ENCODE results near the gene CLMN.

The CLMN gene

DNA sequence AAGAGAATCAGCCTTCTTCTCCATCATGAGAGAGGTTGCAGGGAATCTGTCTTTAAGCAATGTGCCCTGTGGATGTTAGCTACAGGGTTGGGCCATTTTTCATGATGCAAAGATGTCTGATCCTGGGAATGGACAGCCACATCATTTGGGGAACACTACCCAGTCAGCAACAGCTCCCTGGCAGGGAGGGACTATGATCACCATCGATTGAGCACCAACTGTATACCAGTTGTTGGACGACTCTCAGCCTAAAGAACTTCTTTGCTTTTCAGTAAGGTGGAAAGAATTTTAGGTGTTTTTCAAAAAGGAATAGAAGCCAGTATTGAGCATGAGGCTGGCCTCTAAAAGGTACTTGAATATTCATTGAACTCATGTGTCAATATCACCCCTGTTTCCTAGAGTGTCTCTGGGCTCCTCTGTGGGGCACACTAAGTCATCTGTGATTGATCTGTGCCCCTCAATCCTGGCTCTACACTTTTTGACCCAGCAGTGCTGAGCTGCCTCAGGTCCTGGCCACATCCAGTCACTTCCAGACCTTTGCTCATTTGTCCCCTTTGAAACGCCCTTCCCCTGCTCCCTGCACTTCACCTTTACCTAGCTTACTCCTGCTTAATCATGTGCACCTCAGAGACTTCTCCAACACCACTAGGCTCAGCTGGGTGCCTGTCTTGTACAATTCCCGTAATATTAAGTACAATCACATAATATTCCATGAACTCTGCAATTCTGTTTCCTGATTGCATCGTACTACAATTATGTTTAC lies 2.2 kb upstream of the CLMN start:
- no peak for DNase-seq (ENCODE audit: low spot score)

DNA sequence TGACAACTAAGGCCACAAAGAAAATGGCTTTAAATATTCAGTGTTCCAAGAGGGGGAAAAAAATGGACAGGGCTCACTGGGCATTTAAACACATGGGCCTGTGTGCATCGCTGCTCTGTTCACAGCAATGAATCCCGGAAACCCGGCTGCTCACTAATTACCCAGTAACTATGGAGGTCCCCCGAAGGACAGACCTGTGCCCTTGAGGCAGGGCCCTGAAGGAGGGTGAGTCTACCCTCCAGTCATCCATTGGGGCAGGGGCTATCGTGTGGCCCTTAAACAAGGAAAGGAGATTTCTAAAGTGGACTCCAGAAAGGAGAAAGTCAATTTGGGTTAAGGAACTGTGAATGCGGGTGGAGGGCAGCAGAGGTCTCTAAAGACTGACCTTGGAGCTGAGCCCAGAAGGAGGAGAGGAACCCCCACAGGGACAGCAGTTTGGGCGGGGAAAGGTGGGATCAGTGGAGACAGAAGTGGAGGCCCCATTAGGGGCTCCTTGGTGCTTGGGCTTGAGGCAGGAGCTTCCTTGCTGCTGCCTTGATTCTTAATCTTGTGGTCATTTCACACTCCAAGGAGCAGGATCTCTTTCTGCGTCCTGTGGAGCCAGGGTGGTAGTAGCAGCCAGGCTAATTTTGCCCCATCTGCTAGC lies 1.4 kb upstream of the CLMN start:
- no peak for DNase-seq (ENCODE audit: low spot score)

DNA sequence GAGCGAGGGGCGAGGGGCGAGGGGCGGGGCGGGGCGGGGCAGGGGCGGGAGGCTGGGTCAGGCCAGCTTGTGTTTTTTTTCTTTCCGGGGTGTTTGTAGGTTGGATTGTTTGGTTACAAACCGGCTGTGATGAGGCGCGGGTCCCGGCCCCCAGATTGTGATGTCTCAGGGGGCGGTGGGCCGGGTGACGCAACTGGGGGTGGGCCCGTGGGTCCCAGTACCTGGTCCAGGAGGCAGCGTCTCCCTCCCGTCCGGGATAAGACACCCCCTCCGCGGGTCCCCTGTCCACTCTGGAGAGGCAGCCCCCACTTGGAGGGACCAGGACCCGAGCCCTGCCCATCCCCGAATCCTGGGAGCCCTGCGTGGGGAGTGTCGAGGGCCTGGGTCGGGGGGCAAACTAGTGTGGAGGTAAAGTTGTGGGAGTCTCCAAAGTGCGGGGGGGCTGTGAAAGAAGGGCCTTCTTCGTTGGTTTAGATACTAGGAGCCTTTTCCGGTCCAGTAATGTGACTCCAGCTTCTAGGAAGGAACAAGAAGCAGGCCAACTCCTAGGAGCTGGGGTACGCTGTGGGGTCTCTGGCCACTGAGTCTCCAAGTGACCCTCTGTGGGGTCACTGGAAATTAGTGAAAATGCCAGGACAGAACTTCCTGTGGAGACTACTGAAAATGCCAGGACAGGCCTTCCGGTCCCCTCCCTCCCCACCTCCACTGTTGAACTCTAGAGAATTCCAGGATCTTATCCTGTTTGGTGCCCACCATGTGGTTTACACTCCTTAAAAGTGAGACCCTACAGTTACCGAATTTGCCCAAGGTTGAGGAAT lies 579 bp upstream of the CLMN start:
- DNase-seq (ENCODE audit: low spot score) = peak; percentile 29

DNA sequence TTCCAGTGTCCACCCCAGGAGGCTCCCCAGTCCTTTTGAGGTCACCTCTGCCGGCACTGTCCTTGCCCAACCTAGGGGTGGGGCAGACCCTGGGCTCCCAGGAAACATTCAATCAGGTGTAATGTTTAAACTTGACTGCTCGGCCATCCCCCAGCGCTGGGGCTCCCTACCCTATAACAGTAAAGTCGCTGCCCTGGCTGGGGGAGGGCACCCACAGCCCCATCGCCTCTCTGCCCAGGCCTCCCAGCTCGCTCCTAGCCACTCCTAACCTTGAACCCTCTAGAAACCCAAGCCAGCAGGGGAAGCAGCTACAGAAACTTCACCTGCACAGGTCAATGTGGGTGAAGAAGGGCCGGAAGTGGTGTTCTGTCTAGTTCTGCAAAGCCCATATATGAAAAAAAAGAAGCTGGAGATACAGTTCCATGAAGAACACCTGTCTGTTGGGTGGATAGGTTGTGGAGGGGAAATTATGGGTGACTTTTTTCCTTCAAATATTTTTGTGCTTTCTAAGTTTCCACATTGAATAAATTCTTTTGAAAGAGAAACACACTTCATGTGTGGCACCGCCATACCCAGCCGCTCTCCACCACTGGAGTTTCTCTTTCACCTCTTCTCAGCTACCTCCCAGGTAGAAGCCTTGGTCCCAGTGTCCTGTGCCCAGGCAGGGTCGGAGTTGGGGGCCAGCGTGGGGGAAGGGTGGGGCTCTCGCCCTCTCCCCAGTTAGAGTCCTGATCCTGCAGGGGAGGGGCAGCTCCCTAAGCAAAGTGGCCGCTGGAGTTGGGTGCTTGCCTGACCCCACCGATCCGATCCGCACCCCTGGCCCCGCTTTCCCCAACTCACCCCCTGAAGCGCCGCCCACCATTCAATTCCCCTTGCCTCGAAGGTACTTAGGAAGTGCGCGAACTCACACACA lies 1.1 kb downstream of the CLMN start:
- no peak for DNase-seq (ENCODE audit: low spot score)

DNA sequence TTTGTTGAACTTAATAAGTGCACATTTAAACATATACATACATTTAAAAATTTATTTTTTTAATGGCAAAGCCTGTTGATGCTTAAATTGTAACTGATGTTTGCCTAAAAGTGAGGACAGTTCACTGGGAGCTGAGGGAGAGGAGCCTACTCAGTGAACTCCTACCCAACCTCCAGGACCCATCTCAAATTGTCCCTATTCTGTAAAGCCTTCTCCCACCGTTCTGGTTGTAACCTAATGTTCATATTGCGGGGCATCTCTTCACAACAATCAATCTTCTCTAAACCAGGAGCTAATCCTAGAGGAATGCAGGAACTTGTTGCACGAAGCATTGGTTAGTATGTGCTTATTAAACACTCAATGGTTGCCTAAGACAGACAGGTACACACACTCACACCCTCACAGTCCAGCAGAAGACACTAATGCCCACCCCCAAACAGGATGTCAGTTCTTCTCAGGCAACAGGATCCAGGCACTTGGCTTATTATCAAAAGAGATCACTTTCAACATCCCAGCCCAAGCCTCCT lies 1.8 kb downstream of the CLMN start:
- DNase-seq (ENCODE audit: low spot score) = no peak

DNA sequence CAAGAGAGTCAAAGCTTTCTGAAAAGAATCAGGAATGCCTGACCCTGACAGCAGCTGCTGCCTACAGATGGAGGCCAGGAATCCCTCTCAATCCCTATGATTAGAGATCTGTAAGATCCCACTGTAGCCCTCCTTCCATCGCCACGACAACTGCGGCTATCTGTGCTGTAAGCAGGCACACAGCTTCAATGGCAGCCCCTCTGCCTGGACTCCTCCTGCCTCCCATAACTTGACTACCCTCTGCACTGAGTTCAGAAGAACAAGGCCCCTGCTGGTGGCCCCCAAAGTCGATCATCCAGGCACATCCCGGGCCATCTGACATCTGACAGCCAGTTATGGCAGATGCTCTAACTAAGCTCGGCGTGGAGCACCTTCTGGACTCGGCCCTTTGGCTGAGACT lies 2.9 kb downstream of the CLMN start:
- DNase-seq (ENCODE audit: low spot score) = no peak

DNA sequence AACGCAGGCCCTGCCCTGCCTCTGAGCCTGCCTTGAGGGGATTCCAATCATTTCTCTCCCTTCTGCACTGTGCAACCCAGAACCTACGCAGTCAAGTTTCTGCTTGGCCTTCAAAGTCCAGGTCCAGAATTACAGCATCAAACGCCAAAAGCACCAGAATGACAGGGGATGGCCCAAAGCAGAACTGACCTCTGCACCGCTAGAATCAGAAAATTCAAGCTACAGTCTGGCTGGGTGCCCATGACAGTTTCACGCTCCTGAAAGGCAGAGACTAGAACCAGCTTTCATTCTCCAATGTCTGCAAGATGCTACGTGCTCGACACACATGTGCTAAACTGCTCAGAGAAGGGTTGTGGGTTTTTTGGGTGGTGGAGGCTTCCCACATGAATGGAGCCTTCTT lies 4.1 kb downstream of the CLMN start:
- DNase-seq (ENCODE audit: low spot score) = no peak

DNA sequence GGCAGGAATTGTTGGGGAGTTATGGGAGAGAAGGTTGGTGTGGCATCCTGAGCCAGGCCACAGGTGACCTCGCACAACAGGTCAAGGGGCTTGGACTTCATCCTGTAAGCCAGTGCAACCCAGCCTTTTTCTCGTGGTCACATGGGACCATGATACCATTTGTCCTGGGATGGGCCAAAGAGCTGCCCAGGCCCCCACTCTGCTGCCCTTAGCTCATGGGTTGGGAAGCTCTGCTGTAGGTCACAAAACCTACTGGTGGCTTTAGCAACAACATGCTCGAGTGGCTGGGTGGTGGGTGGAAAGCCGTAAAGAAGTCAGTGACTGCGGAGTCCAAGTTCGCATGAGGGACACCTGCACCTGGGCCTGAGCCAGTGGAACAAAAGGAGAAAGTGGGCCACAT lies 4.6 kb downstream of the CLMN start:
- DNase-seq (ENCODE audit: low spot score) = no peak

DNA sequence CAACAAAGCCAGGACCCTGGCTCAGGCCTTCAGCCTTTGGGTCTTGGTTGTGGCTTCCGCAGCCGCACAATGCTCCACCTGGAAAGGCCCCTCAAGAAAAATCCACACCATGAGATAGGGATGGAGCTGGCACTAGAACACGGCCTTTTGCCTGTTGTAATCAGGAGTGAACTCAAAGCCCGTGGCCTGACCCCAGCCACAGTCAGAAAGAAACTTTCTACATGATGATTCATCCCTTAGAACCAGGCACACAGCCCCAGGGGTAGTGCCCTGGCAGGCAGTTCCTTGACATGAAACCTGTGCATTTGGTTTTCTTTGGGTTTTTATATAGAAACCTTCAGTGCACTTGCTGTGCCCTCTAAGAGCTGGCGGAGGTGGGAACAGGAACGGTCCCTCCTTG lies 5.1 kb downstream of the CLMN start:
- no peak for DNase-seq (ENCODE audit: low spot score)

DNA sequence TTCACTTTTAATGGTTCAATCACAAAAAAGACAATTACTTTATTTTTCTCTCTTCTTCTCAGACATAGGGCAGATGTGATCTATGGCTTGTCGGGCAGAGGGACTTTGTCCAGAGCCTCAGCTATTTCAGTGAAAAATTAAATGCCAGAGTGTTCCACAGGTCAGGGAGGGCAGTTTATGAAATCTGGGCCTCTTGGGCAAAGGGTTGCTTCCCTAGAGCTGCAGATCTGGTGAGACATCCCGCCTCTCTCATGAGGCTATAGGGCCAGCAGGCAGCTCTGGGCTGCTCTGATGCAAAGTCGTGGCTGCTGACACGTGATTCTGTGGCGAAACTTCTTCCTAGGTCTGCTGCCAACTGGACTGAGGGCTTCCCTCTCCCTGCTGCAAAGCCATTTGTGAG lies 6.0 kb downstream of the CLMN start:
- no peak for DNase-seq (ENCODE audit: low spot score)

DNA sequence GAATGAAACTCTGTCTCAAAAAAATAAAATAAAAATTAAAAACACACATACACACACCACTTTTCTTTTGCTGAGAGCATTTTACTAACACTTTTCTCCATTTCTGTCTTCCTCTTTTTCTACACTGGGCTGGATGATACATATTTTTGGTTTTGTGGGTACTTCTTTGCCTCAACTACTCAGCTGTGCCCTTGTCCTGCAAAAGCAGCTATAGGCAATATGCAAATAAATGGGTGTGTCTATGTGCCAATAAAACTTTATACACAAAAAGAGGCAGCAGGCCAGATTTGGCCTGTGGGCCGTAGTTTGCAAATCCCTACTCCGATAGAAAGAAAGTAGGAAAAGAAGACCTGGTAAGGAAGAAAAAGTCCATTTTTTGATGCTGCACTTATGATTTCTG lies 6.5 kb downstream of the CLMN start:
- DNase-seq (ENCODE audit: low spot score) = no peak

DNA sequence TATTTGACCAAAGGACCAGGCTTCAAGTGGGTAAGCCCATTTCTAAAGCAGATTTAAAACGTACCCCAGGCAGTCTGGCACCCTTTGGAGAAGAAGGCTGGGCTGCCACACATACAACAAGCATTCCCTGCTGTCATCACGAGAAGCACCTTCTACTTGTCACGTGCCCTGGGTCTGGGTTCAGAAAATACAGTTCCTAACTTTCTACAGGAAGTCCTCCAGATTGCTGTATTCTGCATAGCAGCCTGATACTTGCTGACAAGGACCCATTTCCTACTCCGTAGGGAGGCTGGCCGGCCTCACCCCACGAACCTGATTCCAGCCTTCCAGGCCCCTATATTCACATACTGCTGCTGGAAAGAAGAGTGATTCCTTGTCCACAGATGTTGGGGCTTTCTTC lies 7.4 kb downstream of the CLMN start:
- DNase-seq (ENCODE audit: low spot score) = no peak

DNA sequence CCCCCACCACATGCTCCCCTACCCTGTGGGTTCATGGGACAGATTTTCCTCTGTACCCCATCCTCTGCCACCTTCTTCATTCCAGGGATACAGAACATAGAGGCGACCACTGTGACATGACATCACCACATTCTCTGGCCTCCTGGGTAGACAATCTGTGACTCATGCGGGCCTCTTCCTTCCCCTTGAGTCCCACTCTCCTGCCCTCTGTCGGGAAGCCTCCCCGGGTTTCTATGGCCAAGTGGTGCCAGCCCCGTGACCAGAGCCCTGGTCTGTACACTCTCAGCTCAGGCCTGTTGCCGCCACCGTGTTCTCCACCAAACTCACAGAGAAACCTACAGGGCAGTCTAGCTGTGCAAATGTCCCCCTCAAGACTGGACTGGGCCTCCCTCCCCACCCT lies 8.0 kb downstream of the CLMN start:
- no peak for DNase-seq (ENCODE audit: low spot score)

DNA sequence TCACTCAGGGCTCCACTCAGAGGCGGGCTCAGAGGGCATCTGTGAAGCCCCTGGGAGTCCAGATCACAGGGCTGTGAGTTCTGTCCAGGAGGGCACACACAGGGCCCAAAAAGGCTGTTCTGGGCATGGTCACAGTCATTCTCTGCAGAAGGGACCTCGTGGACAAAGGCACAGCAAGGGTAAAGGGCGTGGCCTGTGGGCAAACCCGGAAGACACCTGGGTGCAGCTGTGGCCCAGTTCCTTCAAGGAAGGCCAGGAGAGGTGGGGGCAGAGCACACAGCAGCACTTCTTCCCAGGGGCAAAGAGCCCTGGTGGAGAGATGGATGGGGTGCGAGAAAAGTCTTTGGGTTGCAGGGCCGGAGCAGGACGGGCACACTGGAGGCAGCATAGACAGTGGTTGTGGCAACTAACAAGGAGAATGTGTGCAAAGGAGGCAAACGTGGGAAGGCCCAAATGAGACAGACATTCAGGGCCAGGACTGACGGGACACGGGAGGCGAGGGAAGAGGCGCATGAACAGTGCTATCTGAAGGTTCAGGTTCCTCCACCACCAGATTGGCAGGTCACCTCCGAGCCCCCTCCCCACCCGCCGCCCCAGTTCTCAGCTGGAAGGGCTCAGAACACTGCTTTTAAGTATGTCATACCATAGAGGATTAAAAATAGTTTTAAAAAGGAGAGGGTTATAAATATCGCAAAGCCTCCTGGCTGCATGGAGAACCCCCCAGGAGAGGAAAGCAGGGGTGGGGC lies 8.9 kb downstream of the CLMN start:
- DNase-seq (ENCODE audit: low spot score) = no peak

DNA sequence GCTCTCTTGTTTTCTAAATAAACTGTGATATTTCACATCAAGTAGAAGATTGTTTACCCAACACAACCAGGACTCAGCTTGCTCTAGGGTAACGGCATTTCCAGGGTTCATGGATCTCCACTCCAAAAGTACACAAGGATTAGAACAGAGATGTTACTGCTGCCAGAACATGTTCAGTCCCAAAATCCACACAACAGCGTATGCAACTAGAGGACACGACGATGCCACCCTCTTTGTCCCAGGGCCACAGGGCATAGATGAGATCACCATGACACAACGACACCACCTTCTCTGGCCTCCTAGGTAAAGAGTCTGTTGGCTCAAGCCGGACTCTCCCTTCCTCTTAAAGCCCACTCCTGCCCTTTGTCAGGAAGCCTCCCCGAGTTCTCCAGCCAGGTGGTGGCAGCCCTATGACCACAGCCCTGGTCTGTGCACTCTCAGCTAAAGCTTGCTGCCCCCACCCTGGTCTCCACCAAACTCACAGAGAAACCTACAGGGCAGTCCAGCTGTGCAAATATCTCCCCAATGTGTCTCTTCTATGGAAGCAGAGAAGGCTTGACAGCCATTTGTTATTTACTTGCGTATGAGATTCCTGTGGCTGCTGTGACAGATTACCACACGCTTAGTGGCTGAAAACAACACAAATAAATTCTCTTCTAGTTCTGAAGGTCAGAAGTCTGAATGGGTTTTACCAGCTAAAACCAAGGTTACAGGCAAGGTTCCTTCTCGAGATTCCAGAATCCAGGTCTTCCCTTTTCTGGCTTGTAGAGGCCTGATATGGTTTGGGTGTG lies 10.3 kb downstream of the CLMN start:
- DNase-seq (ENCODE audit: low spot score) = no peak

DNA sequence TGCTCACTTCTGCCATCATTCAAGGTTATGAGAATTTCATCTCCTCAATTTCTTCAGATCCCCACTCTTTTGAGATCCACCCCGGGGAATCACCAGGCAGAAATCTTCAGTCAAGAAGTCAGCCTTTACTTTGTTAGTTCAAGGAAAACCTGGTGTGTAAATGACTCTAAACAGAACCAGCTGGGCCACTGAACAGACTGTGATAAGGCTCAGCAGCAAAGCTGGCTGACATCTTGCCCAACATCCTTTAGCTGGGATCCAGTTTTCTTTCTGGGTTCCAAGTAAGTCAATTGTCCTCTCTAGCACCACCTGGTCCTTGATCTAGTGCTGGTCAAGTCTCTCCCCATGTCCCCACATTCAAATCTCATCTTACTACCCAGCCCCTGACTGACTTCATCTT lies 11.6 kb downstream of the CLMN start:
- DNase-seq (ENCODE audit: low spot score) = no peak

DNA sequence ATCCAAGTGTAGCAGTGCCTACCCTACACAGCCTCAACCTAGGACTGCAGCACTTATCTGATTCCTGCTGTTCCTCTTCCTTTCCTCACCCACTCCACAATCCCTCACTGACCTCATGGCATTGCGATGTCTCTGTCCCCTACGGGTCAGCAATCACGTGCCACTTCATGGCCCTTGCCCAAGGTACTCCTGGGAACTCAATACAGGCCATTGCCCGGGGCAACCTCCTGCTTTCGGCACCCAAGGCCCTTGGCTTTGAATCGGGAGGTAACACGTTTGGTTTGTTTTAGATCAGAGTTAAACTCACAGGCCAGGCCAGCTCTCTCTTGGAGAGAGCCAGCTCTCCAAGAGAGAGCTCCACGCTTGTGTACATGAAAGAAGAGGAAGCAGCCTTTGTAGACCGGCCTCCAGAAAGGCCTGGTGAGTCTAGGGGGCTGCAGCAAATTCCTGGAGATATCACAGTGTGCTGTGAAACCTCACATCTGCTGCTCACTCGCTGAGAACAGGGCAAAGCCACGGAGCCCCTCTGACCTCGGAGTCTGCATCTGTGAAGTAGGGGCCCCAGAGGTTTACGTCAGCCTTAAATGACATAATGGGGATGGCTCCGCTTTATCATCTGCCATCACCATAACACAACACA lies 12.2 kb downstream of the CLMN start:
- no peak for DNase-seq (ENCODE audit: low spot score)

DNA sequence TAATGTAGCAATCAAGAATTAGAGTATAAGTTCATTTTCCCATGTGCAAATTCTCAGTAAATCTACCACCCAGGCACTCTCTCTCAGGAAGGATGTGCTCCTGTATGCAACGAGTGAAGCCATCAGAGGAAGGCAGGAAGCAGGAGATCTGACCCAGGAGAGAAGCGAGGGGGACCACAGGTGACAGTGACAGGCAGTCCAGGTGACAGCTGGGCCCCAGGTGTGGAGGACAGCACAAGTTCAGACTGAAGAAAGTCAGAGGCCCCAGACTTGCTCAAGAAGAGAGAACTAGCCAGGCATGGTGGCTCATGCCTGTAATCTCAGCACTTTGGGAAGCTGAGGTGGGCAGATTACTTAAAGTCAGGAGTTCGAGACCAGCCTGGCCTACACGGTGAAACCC lies 13.8 kb downstream of the CLMN start:
- no peak for DNase-seq (ENCODE audit: low spot score)

DNA sequence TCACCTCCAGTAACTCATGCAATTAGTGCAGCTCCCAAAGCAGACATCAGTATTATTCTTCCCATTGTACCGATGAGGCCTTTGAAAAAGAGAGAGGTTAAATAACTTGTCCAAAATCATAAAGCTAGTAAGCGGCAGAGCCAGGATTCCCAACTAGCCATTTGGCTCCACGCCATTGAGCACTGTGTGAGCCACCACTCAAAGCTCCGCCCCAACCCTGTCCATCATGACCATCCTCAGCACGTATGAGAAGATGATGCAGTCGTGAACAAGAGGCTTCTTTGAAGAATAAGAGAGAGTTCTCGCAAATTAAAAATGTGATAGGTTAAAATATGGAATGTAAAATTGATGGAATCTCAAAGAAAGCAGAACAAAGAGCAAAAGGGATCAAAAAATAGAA lies 14.6 kb downstream of the CLMN start:
- DNase-seq (ENCODE audit: low spot score) = no peak

DNA sequence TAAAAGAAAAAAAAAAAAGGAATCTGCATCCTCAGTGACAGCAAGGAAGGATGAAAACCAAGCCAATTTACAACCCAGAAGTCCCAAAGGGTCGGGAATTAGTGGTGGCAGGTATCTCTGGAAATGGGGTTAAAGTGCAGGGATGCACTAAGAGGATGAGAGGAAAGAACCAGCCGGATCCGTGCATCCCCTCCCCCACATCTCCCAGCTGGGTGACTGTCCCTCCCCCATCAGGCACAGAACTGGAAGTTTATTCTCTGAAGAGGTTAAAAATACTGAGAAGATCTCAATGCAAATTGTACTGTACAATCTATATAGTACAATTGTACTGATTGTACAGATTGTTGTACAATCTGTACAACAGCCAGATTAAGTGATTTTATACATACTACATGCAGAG lies 15.4 kb downstream of the CLMN start:
- no peak for DNase-seq (ENCODE audit: low spot score)

Data from NAMALWA (cell line).